ENCODE data around the gene NFIB. TPM values are rescaled to one million over a fixed set of nuclear protein-coding genes. Genes with fewer than 3 reads are reported as not detected.

The NFIB gene
- total RNA-seq, 4 donors from 2014 or later: 61.0 to 68.3 (median 65.4) TPM

DNA sequence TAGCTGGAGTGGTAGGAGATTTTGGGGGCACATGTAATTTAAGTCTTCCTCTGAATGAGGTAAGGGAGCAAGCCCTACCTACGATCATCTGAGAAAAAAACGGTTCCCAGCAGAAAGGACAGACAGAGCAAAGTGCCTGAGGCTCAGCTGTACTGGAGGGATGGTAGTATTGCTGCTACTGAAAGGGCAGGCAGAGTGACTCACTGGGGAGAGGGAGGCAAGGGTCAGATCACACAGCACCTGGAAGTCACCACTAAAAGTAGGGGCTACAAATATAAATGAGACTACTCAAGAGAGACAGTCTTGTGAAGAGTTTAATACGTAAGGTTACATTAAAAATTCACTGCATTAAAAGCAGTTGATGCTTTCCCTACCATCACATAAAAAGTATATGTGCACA is 75.9 kb downstream of the NFIB start:
- H3K4me3 ChIP-seq: no peak overlapping the region
- WGBS, 2 donors (ENCODE audit: low coverage in 1 of 2): 51 to 75% methylated on average over 2 to 3 of the region's 3 CpGs
- peaks cover 0 to 67% (median 4%) of the 10 kb centered on the region in 3 donors for H3K4me1 ChIP-seq
- ATAC-seq: no peak
- no peaks in the 10 kb centered on the region for H3K36me3 ChIP-seq
- no peaks in the 10 kb centered on the region for H3K27me3 ChIP-seq
- TF ChIP-seq POLR2AphosphoS5 (IDR thresholded peaks at IDR 0.05) (no peak), EP300 (IDR thresholded peaks at IDR 0.05) (no peak), POLR2A (IDR thresholded peaks at IDR 0.05) (no peak)
- TF ChIP-seq, protein P1, sequence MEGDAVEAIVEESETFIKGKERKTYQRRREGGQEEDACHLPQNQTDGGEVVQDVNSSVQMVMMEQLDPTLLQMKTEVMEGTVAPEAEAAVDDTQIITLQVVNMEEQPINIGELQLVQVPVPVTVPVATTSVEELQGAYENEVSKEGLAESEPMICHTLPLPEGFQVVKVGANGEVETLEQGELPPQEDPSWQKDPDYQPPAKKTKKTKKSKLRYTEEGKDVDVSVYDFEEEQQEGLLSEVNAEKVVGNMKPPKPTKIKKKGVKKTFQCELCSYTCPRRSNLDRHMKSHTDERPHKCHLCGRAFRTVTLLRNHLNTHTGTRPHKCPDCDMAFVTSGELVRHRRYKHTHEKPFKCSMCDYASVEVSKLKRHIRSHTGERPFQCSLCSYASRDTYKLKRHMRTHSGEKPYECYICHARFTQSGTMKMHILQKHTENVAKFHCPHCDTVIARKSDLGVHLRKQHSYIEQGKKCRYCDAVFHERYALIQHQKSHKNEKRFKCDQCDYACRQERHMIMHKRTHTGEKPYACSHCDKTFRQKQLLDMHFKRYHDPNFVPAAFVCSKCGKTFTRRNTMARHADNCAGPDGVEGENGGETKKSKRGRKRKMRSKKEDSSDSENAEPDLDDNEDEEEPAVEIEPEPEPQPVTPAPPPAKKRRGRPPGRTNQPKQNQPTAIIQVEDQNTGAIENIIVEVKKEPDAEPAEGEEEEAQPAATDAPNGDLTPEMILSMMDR (IDR thresholded peaks at IDR 0.05): no peak
- peak overlapping the region in 2 of 4 donors; percentile 12 to 18 for H3K27ac ChIP-seq
- H3K9me3 ChIP-seq: no peaks in the 10 kb centered on the region

DNA sequence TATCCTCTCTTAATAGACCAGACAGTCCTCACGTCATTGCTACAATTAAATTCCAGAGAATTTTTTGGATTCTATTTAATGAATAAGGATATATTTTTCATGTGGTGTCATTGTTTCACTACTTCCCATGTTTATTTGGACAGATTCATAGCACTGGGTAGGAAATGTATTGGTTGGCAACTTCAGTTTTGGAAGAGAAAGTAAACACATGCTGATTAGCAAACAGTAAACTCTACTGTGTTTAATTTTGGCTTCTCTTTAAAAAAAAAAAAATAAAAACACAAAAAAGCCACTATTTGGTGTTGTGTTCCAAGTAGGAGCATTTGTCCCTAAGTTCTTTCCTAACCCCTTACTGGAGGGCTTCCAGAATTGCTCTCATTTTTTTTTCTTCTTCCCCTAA is 77.3 kb downstream of the NFIB start:
- TF ChIP-seq, protein P1 (IDR thresholded peaks at IDR 0.05): no peak
- no peak for TF ChIP-seq EP300 (IDR thresholded peaks at IDR 0.05)
- TF ChIP-seq POLR2A (IDR thresholded peaks at IDR 0.05): no peak
- TF ChIP-seq POLR2AphosphoS5 (IDR thresholded peaks at IDR 0.05): no peak
- no peak for ATAC-seq
- Histone ChIP-seq H3K27me3 (no peaks in the 10 kb centered on the region), H3K9me3 (no peaks in the 10 kb centered on the region), H3K36me3 (no peaks in the 10 kb centered on the region), H3K4me3 (no peak overlapping the region), H3K4me1 (peaks cover 0 to 68% (median 4%) of the 10 kb centered on the region in 3 donors), H3K27ac (peak overlapping the region in 2 of 4 donors; percentile 8 to 18)
- WGBS, 2 donors (ENCODE audit: low coverage in 1 of 2): 0 to 39% methylated on average over 1 of the region's 1 CpG

DNA sequence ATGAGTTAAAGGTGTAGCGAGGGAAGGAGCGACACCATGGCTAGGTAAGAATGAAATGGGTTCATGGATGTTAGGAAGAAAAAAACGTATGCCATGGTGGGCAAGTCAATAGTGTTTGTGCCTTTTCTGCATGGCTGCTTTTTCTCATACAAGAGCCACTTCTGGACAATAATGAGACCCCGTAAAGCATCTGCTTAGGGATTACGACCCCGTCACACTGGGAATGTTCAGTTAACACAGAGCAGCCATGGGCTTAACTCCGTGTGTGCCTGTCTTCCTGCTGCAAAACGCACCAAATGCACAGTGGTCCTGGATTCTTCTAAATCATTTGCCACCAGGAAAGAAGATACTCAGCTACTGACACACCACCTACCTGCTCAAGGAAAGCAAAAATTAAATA is 81.8 kb downstream of the NFIB start:
- TF ChIP-seq, protein P1 (IDR thresholded peaks at IDR 0.05): no peak
- no peak for TF ChIP-seq POLR2A (IDR thresholded peaks at IDR 0.05)
- no peak for TF ChIP-seq POLR2AphosphoS5 (IDR thresholded peaks at IDR 0.05)
- no peak for TF ChIP-seq EP300 (IDR thresholded peaks at IDR 0.05)
- H3K27me3 ChIP-seq: no peaks in the 10 kb centered on the region
- WGBS, 2 donors (ENCODE audit: low coverage in 1 of 2): 77 to 85% methylated on average over 3 to 8 of the region's 8 CpGs
- H3K9me3 ChIP-seq: no peaks in the 10 kb centered on the region
- H3K4me1 ChIP-seq: peaks cover 0 to 32% (median 0%) of the 10 kb centered on the region in 3 donors
- H3K27ac ChIP-seq: no peak overlapping the region
- ATAC-seq: no peak
- H3K4me3 ChIP-seq: no peak overlapping the region
- H3K36me3 ChIP-seq: no peaks in the 10 kb centered on the region

DNA sequence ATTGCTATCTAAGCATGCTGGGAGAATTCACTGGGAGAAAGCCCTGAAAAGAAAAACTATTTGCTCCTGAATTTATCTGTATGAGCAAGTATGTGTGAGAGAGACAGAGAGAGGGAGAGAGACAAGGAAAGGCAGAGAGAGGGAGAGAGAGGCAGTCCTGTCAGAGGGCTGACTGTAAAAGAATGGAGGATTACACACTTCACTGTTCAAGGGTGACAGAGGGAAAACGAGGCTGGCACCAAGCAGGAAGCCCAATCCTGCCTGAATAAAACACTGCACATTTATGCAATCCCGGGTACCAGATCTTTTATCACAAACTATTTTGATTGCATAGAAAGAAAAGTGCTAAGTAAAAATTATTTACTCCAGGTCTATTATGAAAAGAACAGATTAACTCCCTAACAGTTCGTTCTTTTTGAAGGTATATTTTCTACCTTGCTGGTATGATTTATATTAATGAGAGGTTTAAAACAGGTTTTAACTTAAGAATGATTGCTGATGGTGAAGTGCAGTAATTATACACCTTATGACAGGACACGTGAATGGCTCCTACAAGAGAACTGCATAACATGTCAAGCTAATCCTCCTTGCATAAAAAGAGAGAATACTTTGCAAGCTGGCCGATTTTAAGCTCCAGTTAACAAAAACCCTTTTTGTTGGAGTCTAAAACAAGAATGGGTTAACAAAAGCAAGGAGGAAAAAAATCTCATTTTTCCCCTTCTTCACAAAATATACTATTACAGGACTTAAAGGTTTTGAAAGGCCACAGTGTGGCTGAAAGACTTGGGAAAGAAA is 82.5 kb downstream of the NFIB start:
- WGBS, 2 donors (ENCODE audit: low coverage in 1 of 2): 57 to 70% methylated on average over 5 of the region's 5 CpGs
- Histone ChIP-seq H3K36me3 (no peaks in the 10 kb centered on the region), H3K27me3 (no peaks in the 10 kb centered on the region), H3K4me1 (peaks cover 0 to 25% (median 0%) of the 10 kb centered on the region in 3 donors), H3K9me3 (no peaks in the 10 kb centered on the region), H3K4me3 (no peak overlapping the region), H3K27ac (no peak overlapping the region)
- TF ChIP-seq POLR2AphosphoS5 (IDR thresholded peaks at IDR 0.05) (no peak), EP300 (IDR thresholded peaks at IDR 0.05) (no peak), POLR2A (IDR thresholded peaks at IDR 0.05) (no peak)
- TF ChIP-seq, protein P1 (IDR thresholded peaks at IDR 0.05): no peak
- no peak for ATAC-seq

DNA sequence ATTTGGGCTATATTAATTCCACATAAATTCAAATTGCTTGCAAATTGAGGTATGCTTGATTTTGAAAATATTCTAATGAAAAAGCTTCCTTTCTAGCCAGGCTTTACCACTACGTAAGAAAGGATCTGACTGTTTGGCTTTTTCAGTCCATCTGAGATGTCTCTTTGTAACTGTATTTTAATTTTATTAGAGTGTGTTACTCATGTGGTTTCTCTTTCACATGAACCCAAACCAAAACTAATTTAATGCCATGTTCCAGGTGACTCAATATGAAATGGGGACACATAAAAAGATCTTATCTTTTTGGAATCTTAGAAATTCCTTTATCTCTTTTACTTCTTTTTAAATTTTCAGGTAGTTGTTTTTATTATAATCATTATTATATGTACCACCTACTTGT is 85.3 kb downstream of the NFIB start:
- no peaks in the 10 kb centered on the region for H3K27me3 ChIP-seq
- no peak for TF ChIP-seq POLR2A (IDR thresholded peaks at IDR 0.05)
- no peaks in the 10 kb centered on the region for H3K9me3 ChIP-seq
- ATAC-seq: no peak
- no peak overlapping the region for H3K4me3 ChIP-seq
- WGBS, 2 donors (ENCODE audit: low coverage in 1 of 2): 67% methylated on average over 1 of the region's 1 CpG; no CpG with 5 or more reads in 1 of the 2 donors
- peaks cover 0 to 20% (median 0%) of the 10 kb centered on the region in 3 donors for H3K4me1 ChIP-seq
- no peak overlapping the region for H3K27ac ChIP-seq
- H3K36me3 ChIP-seq: no peaks in the 10 kb centered on the region

Measured in gastroesophageal sphincter (tissue), 4 donors.